CD4-positive, alpha-beta T cell treated with Interleukin-6 for 4 hours (primary cell): ENCODE data around the gene JMJD1C.
"Not testable (repeated sequence)": the region's sequence is repeated elsewhere in the genome, so short reads cannot be mapped to it uniquely, and the experiment has no call there.

Source experiments
- DNase-seq: peaks from one replicate; pipeline ENCODE4 v3.0.0-alpha.2; 2020; ENCODE audit warnings: mixed read lengths

Gene JMJD1C

DNA sequence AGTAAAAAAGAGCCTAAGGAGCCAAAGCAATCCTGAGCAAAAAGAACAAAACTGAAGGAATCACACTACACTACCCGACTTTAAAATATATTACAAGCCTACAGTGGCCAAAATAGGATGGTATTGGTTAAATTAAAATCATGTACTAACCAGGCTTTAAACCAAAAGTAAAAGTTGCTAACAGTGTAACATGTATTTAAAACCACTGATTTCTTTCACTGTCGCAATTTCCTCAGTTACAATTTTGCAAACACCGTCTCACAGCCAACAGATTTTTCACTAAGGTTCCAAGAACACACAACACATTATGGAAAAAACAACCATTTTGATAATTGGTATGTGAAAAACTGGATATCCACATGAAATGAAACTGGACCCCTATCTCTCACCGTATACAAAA is 74.0 kb downstream of the JMJD1C start:
- no peak for DNase-seq

DNA sequence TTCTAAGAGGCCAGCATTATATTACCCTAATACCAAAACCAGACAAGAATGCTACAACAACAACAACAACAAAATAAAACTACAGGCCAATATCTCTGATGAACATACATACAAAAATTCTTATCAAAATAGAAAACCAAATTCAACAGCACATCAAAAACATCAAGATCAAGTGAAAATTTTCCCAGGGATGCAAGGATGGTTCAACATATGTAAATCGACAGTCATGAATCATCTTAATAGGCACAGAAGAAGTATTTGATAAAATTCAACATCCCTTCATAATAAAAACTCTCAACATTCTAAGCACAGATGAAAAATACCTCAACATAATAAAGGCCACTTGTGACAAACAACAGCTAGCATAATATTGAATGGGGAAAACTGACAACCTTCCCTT is 75.3 kb downstream of the JMJD1C start:
- no peak for DNase-seq

DNA sequence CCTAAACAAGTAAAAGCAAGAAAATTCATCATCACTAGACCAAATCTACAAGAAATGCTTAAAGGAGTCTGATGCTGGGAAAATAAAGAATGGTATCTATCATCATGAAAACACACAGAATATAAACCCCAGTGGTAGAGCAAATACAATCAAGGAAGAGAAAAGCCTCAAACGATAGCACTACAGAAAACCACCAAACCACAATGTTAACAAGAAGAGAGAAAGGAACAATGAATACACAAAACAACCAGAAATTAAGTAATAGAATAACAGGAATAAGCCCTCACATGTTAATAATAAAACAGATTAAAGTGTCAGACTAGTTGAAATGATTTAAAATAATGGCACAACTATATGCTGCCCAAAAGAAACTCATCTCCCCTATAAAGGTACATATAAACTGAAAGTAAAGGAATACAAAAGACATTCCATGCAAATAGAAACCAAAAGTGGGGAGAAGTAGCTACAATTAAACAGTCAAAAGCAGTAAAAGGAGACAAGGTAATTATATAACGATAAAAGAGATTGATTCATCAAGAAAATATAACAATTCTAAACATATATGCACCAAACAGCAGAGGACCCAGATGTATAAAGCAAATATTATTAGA is 77.3 kb downstream of the JMJD1C start:
- no peak for DNase-seq

GRCh38 chr10:63385254-63385653 is 80.5 kb downstream of the JMJD1C start:
- DNase-seq, result no peak

DNA sequence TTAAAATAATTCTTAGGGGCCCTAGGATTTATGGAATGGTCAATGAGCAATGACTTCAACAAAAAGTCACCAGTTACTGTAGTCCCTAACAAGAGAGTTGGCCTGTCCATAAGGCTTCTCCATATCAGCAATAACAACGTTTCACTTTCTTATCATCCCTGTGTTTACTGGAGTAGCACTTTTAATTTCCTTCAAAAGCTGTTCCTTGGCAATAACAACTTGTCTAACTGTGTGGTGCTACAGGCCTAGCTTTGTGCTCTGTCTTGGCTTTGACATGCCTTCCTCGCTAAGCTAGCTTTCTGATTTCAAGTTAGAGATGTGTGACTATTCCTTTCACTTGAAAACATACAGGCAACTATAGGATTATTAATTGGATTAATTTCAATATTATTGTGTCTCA is 81.1 kb downstream of the JMJD1C start:
- DNase-seq, result no peak

GRCh38 chr10:63384001-63384400 is 81.8 kb downstream of the JMJD1C start:
- no peak for DNase-seq

DNA sequence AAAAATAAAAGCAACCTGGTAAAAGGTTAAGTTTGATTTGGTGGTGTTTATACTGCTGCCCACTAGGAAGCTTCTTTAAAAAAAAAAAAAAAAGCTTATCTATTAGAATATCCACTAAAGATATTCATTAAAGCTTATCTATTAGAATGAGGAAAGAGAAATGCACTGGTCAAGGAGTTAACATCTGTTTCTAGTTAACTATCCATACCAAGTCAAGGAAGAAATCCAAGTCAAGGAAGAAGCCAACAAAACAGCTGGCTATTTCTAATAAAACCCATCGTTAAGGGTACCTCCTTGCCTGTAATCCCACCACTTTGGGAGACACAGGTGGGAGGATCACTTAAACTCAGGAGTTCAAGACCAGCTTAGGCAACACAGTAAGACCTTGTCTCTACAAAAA is 82.6 kb downstream of the JMJD1C start:
- no peak for DNase-seq

DNA sequence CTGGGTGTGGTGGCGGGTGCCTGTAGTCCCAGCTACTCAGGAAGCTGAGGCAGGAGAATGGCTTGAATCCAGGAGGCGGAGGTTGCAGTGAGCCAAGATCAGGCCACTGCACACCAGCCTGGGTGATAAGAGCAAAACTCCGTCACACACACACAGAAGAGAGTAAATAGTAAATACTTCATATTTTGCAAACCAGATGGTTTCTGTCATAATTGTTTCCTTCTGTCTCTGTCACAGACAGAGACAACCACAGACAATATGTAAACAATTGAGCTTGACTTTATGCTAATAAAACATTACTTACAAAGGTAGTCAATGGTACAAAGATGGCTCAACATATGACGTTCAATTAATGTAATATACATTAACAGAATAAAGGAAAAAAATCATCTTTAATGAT is 83.7 kb downstream of the JMJD1C start:
- no peak for DNase-seq

DNA sequence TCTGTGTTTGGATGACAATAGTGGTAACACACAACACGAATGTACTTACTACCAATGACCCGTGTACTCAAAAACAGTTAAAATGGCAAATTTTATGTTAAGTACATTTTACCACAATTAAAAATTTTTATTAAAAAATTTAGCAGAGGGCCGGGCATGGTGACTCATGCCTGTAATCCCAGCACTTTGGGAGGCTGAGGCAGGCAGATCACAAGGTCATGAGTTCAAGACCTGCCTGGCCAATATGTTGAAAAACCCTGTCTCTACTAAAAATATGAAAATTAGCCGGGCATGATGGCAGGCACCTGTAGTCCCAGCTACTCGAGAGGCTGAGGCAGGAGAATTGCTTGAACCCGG is 88.5 kb downstream of the JMJD1C start:
- DNase-seq, result not testable (repeated sequence)

GRCh38 chr10:63376560-63377304 is 89.0 kb downstream of the JMJD1C start:
- no peak for DNase-seq

DNA sequence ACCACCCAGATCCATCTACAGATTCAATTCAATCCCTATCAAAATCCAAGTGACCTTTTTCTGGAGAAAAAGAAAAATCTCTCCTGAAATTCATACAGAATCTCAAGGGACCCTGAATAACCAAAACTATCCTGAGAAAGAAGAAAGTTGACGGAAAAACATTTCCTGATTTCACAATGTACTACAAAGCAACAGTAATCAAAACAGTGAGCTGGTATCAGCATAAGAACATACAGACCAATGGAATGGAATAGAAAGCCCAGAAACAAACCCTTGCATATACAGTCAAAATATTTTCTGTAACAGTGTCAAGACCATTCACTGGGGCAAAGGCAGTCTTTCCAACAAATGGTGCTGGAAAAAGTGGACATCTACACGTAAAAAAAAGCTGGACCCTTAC is 89.9 kb downstream of the JMJD1C start:
- no peak for DNase-seq

DNA sequence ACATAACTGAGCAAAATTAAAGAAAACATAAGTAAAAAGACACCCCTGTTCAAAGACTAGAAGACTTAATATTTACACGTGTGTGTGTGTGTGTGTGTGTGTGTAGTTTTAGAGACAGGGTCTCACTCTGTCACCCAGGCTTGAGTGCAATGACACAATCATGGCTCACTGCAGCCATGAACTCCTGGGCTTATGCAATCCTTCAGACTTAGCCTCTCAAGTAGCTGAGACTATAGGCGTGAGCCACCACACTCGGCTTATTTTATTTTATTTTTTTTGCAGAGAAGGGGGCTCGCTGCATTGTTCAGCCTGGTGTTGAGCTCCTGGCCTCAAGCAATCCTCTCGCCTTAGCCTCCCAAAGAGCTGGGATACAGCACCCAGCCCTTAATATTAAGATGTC is 90.3 kb downstream of the JMJD1C start:
- no peak for DNase-seq

DNA sequence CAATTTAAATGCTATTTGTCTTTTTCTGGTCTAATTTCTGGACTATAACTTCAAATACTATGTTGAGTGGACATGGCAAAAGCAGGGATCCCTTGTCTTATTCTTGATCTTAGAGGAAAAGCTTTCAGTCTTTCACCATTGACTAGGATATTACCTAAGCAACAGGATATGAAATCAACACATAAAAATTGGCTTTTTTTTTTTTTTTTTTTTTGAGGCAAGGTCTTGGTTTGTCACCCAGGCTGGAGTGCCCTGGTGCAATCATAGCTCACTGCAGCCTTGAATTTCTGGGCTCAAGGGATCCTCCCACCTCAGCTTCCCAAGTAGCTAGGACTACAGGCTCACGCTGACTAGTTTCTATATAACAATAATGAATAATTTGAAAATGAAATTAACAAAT is 90.8 kb downstream of the JMJD1C start:
- DNase-seq, result no peak

DNA sequence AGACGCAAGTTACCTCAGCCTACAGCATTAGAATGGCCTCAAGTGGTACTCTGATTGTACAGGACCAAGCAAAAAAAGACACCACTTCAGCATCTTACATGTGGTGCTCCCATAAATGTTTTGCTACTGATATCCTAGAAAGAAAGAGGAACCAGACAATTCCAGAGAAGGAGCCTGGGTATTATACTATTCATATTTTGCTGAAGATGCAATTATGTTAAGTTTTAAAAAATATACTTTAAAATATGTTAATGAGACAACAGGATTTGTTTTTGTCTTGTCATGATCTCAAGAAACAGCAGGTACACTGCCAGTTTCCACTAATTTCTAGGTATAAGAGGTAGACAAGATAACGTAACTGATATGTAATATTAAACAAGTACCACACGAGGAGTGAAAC is 92.6 kb downstream of the JMJD1C start:
- no peak for DNase-seq

DNA sequence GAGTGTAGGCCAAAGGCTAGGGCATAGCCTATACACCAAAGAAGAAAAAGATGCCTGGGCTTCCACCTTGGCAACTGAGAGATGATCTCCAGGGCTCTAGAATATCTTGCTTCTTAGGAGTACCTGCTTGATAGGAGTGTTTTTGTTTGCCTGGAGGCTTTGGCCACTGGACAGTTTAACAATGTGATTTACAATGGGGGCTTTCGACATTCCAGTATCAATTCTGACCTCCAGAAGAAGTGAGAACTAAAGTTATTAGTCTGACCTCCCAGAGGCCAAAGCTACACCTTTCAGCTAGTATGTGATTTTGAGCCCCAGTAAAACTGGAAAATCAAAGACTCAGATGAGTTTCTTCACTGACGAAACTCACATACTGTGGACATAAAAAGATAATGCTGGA is 96.1 kb downstream of the JMJD1C start:
- DNase-seq, result no peak

DNA sequence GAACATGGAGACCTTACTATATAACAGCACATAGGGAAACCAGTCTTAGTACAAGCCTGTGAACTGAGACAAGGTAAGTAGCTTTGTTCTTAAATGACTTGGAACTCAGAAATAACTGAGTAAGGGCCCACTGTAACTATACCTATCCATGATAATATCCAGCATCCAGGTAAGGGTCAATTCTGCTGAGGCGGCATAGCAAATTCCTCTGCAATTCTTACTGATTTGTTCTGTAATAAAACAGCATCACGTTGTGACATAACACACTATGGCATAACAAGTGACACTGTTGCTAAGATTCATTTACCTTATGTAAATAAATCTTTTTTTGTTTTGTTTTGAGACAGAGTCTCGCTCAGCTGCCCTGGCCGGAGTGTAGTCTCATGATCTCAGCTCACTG is 97.4 kb downstream of the JMJD1C start:
- no peak for DNase-seq

GRCh38 chr10:63366933-63367332 is 98.8 kb downstream of the JMJD1C start:
- DNase-seq, result no peak

DNA sequence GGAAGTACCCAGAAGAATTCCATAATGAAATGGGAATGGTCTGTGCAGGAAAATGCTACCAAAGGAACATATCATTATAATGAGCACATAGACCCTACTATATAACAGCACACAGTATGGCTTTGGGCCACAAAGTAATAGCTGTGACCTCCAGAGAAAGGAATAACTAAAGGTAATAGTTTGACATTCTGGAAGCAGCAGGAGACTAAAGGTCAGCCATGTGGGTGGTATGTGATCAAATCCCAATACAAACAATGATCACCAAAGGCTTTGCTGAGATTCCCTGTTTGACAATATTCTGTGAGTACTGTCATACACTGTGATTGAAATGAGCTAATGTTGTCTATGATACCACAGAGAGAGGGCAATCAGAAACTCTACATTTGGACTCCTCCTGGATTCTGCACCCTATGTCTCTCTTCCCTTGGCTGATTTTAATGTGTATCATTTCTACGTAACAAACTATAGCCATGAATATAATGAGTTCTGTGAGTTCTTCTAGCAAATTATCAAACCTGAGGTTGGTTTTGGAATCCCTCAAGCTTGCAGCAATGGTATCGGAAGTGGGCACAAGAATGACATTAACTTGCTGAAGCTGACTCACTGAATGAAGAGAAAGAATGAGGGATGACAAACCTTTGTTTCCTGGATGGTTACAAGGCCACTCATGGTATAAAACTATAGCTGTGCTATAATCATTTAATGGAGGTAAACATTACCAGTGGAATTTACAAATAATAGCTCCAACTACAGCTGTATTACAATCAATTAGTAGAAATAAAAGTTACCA is 99.6 kb downstream of the JMJD1C start:
- DNase-seq, result no peak

GRCh38 chr10:63364918-63365317 is 100.9 kb downstream of the JMJD1C start:
- DNase-seq, result no peak

DNA sequence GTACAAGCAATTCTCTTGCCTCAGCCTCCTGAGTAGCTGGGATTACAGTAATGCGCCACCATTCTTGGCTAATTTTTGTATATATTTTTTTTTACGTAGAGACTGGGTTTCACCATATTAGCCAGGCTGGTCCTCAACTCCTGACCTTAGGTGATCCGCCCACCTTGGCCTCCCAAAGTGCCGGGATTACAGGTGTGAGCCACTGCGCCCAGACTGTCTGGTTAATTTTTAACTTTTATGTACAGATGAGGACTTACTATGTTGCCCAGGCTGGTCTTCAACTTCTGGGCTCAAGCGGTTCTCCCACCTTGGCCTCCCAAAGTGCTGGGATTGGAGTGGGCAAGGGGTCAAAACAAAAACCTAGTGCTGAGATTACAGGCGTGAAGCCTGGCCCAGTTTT is 101.8 kb downstream of the JMJD1C start:
- no peak for DNase-seq

- DNase-seq, result no peak
Observed at GRCh38 chr10:63355682-63356081, 110.1 kb downstream of the JMJD1C start.

DNA sequence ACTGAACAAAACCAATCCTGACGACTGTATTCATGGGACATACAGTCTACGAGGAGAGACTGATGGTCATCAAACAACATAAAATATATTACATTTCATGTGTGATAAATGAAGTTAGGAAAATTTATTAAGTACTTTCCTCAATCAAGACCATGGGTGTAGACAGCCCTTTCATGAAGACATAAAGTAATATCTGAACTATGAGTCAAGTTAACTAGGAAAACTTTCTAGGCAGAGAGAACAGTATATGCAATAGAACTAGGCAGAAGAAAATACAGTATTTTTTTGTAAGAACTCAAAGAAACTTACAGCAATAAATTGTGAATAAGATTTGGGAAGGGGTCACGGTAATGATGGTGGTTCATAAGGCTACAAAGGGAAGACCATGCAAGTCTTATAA is 112.8 kb downstream of the JMJD1C start:
- no peak for DNase-seq

DNA sequence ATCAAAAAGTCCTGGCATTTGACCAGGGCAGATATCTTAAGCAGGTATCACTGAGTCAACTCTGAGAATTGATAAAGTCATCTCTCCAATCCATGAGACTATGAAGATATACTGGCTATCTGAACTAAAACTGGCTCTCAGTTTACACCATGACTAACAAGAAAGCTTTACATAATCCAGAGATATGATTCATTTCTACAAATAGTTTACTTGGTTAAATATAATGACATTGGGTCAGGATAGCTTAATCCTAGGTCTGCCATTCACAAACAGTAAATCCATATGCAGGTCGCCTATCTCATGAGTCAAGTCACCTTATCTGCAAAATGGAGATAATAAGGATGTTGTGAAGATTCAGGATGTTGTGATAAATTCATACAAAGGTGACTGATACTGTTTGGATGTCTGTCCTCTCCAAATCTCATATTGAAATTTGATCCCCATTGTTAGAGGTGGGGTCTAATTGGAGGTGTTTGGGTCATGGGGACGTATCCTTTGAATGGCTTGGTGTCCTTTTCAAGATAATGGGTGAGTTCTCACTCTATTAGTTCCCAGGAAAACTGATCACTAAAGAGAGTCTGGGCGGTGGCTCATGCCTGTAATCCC is 117.4 kb downstream of the JMJD1C start:
- no peak for DNase-seq

GRCh38 chr10:63346015-63346441 is 119.7 kb downstream of the JMJD1C start:
- no peak for DNase-seq
